Activated T-helper 1 cell treated with anti-CD3 and anti-CD28 coated beads, Interleukin-12 subunit alpha, Interleukin-12 subunit beta, Interleukin-2, Interleukin-4 antibody, amounts not matched to agents 30 ng/mL and 10 ng/mL and 1 ng/mL, durations not matched to agents 14 hours and 24 hours and 36 hours (primary cell): Measurements from ENCODE around the gene ERC2. TPM values are rescaled to one million over a fixed set of nuclear protein-coding genes. Genes with fewer than 3 reads are reported as not detected.
"Not testable (repeated sequence)": the region's sequence is repeated elsewhere in the genome, so short reads cannot be mapped to it uniquely, and the experiment has no call there.

Experiments used
- DNase-seq: peaks from one replicate; pipeline ENCODE4 v3.0.0; 2021; ENCODE audit warnings: low spot score
- H3K27ac Mint-ChIP-seq: one replicate; pipeline ENCODE4 v1.8.0; 2021; ENCODE audit warnings: mild to moderate bottlenecking, mixed read lengths
- H3K27me3 Mint-ChIP-seq: one replicate; pipeline ENCODE4 v1.8.0; 2022; ENCODE audit warnings: mild to moderate bottlenecking, moderate library complexity, mixed read lengths; ENCODE audit not compliant: insufficient read depth
- H3K36me3 Mint-ChIP-seq: one replicate; pipeline ENCODE4 v1.8.0; 2021; ENCODE audit warnings: low read depth, mixed read lengths
- H3K4me1 Mint-ChIP-seq: one replicate; pipeline ENCODE4 v1.8.0; 2021; ENCODE audit warnings: low read depth, mixed read lengths
- H3K4me3 Mint-ChIP-seq: one replicate; pipeline ENCODE4 v1.8.0; 2021; ENCODE audit warnings: mild to moderate bottlenecking, moderate library complexity, mixed read lengths
- H3K9me3 Mint-ChIP-seq: one replicate; pipeline ENCODE4 v1.8.0; 2021; ENCODE audit warnings: mixed read lengths
- intact Hi-C: fragments of 100-400 bp; cut with micrococcal nuclease; formaldehyde crosslinking; loops from one replicate; pipeline ENCODE4 v1.15.1; 2024
- total RNA-seq: library from RNA; stranded (reverse); gene quantifications from 2 replicates; pipeline ENCODE4 v1.2.3, GENCODE V29; 2022

ERC2 gene
- total RNA-seq, 1 donor from 2014 or later = not detected

- peaks cover 31% of the 10 kb centered on the region for H3K4me1 Mint-ChIP-seq
- no peak overlapping the region for H3K4me3 Mint-ChIP-seq
- no peak overlapping the region for H3K27ac Mint-ChIP-seq
- intact Hi-C loops = no loop called here
- no peaks in the 10 kb centered on the region for H3K9me3 Mint-ChIP-seq
- no peaks in the 10 kb centered on the region for H3K36me3 Mint-ChIP-seq
- peaks cover 3% of the 10 kb centered on the region for H3K27me3 Mint-ChIP-seq
- DNase-seq = no peak
Measured at GRCh38 chr3:56288258-56288657, 180.0 kb downstream of the ERC2 start.

GRCh38 chr3:56282341-56282740 is 185.9 kb downstream of the ERC2 start:
- no peaks in the 10 kb centered on the region for H3K36me3 Mint-ChIP-seq
- intact Hi-C loops = no loop called here
- no peaks in the 10 kb centered on the region for H3K9me3 Mint-ChIP-seq
- H3K4me1 Mint-ChIP-seq = no peaks in the 10 kb centered on the region
- no peak overlapping the region for H3K27ac Mint-ChIP-seq
- DNase-seq = no peak
- H3K27me3 Mint-ChIP-seq = peaks cover 8% of the 10 kb centered on the region
- H3K4me3 Mint-ChIP-seq = no peak overlapping the region

DNA sequence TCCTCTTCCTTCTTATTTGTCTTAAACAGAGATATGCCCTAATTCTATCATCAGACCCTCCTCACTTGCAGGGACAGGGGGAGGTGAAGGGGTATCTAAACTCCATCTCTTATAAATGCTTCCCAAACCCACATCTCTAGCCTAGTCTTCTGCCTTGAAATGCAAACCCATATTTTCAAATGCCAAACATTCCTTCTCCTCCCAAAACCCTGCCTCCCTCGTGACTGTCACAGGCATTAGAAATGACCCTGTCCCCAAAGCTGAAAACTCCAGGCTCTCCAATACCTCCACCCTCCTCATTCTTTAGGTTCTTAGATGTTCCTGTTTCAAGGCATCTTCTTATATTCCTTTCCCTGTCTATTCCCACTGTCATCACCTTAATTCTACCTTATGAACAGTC is 191.0 kb downstream of the ERC2 start:
- no peak overlapping the region for H3K27ac Mint-ChIP-seq
- no peaks in the 10 kb centered on the region for H3K4me1 Mint-ChIP-seq
- H3K27me3 Mint-ChIP-seq = peaks cover 4% of the 10 kb centered on the region
- no peak for DNase-seq
- intact Hi-C loops = no loop called here
- H3K4me3 Mint-ChIP-seq = no peak overlapping the region
- no peaks in the 10 kb centered on the region for H3K9me3 Mint-ChIP-seq
- H3K36me3 Mint-ChIP-seq = no peaks in the 10 kb centered on the region

DNA sequence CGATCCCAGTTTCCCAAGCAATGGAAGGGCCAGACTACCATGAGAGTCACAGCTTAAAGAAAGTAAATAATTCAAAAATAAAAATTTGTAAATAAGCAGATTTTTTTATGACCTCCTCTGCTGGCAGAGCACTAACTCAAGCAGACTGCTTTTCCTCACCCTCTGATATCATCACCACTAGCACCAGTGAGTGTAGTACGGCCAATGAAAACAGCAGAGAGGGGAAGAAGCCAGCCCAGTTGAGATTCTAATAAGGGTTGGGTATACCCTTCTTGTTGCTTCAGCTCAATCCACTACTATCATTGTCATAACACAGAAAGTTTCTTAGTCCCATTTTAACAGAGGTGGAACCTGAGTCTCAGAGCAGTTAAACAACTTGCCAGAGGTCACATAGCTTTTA is 193.1 kb downstream of the ERC2 start:
- H3K4me3 Mint-ChIP-seq = no peak overlapping the region
- no peaks in the 10 kb centered on the region for H3K36me3 Mint-ChIP-seq
- intact Hi-C loops = no loop called here
- no peak overlapping the region for H3K27ac Mint-ChIP-seq
- no peaks in the 10 kb centered on the region for H3K4me1 Mint-ChIP-seq
- no peaks in the 10 kb centered on the region for H3K9me3 Mint-ChIP-seq
- H3K27me3 Mint-ChIP-seq = no peaks in the 10 kb centered on the region
- DNase-seq = no peak

- peaks cover 4% of the 10 kb centered on the region for H3K27me3 Mint-ChIP-seq
- H3K4me1 Mint-ChIP-seq = no peaks in the 10 kb centered on the region
- H3K27ac Mint-ChIP-seq = no peak overlapping the region
- no peak overlapping the region for H3K4me3 Mint-ChIP-seq
- H3K36me3 Mint-ChIP-seq = no peaks in the 10 kb centered on the region
- no peaks in the 10 kb centered on the region for H3K9me3 Mint-ChIP-seq
- DNase-seq = no peak
- intact Hi-C loops = no loop called here
Measured at GRCh38 chr3:56269755-56270535, 198.3 kb downstream of the ERC2 start.

- Mint-ChIP-seq H3K9me3 (no peaks in the 10 kb centered on the region), H3K4me1 (no peaks in the 10 kb centered on the region), H3K27me3 (peaks cover 10% of the 10 kb centered on the region), H3K4me3 (no peak overlapping the region), H3K27ac (no peak overlapping the region), H3K36me3 (no peaks in the 10 kb centered on the region)
- no peak for DNase-seq
- intact Hi-C loops = no loop called here
Measured at GRCh38 chr3:56268616-56269383, 199.5 kb downstream of the ERC2 start.

- H3K27ac Mint-ChIP-seq, DNase-seq, H3K36me3 Mint-ChIP-seq, H3K9me3 Mint-ChIP-seq, H3K4me3 Mint-ChIP-seq, intact Hi-C loops, H3K4me1 Mint-ChIP-seq: not testable (repeated sequence)
- peaks cover 10% of the 10 kb centered on the region for H3K27me3 Mint-ChIP-seq
Measured at GRCh38 chr3:56261852-56262251, 206.4 kb downstream of the ERC2 start.

DNA sequence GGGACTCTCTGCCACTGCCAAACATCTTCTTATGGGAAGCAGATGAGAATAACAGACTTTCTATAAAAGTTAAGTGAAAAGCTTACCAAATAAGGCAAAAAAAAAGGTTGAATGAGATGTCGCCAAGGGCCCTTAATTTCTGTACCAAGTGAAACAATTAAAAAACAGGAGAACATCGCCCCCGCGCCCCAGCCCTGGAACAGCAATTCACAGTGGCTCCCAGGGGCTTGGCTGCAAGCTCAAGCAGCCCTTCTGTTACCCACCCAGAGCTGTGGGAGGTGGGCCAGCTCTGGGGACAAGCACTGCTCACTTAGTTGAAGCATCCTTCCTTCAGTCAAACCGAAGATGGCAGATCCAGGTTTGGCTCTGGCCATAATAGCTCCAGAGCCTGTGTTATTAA is 208.0 kb downstream of the ERC2 start:
- H3K9me3 Mint-ChIP-seq = peaks cover 5% of the 10 kb centered on the region
- H3K27ac Mint-ChIP-seq = no peak overlapping the region
- peaks cover 10% of the 10 kb centered on the region for H3K27me3 Mint-ChIP-seq
- no peak overlapping the region for H3K4me3 Mint-ChIP-seq
- H3K36me3 Mint-ChIP-seq = no peaks in the 10 kb centered on the region
- H3K4me1 Mint-ChIP-seq = no peaks in the 10 kb centered on the region
- intact Hi-C loops = no loop called here
- DNase-seq = no peak

- intact Hi-C loops = no loop called here
- Mint-ChIP-seq H3K9me3 (peaks cover 5% of the 10 kb centered on the region), H3K4me1 (no peaks in the 10 kb centered on the region), H3K36me3 (no peaks in the 10 kb centered on the region), H3K27me3 (peaks cover 4% of the 10 kb centered on the region), H3K4me3 (no peak overlapping the region), H3K27ac (no peak overlapping the region)
- no peak for DNase-seq
Measured at GRCh38 chr3:56257826-56258225, 210.4 kb downstream of the ERC2 start.

DNA sequence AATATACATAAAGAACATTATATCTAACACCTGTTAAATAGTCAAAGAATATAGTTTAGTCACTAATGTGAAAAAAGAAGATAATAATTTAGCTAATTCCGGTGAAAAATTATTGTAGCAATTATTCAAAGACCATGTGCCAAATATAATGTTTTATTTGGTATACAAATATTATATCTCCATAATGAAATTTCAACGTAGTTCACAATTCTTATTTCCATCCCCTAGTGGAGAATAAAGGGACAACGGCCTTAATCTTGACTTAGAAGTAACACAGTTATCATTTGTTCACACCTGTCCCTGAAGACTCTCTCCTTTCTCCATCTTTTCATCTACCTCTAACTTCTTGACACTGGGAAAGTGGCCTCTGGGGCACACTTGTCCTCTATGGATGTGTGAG is 213.4 kb downstream of the ERC2 start:
- H3K36me3 Mint-ChIP-seq = no peaks in the 10 kb centered on the region
- no peak for DNase-seq
- no peaks in the 10 kb centered on the region for H3K9me3 Mint-ChIP-seq
- intact Hi-C loops = loop anchor here (5.0 kb wide), 2 partner anchors 1423 to 1828 kb away; no protein-coding TSS in a partner anchor
- H3K27me3 Mint-ChIP-seq = peaks cover 4% of the 10 kb centered on the region
- H3K27ac Mint-ChIP-seq = no peak overlapping the region
- H3K4me1 Mint-ChIP-seq = no peaks in the 10 kb centered on the region
- H3K4me3 Mint-ChIP-seq = no peak overlapping the region

- H3K4me3 Mint-ChIP-seq = no peak overlapping the region
- no peak for DNase-seq
- H3K27me3 Mint-ChIP-seq = peaks cover 4% of the 10 kb centered on the region
- no peak overlapping the region for H3K27ac Mint-ChIP-seq
- H3K9me3 Mint-ChIP-seq = no peaks in the 10 kb centered on the region
- intact Hi-C loops = loop anchor here (5.0 kb wide), 2 partner anchors 1422 to 1827 kb away; no protein-coding TSS in a partner anchor
- no peaks in the 10 kb centered on the region for H3K36me3 Mint-ChIP-seq
- H3K4me1 Mint-ChIP-seq = no peaks in the 10 kb centered on the region
Measured at GRCh38 chr3:56253941-56254665, 214.2 kb downstream of the ERC2 start.

DNA sequence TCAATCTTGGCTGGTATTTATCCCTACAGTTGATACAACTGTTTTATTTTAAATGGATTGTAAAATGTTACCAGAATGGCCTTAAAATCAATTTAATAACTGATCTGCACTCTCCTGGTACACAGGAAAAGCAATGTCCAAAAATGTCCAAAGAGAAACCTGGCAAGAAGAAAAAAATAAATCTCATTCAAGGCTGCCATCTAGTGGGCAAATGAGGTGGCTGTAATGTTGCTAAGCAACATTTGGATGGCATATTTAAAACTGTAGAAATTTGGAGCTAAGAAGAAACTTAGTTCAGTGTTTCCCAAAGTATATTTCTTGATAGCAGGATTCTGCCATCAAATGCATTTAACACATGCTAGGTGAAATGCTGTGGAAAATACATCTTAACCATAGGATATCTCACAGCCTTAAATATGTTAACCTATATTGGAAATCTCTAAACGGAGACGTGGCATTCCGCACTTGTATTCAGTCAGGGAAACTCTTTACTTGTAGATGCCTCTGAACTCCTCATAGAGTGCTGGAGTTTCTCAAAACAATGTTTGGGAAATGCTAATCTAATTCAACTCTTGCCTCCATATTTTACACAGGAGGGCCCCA is 216.8 kb downstream of the ERC2 start:
- no peak for DNase-seq
- Mint-ChIP-seq H3K9me3 (no peaks in the 10 kb centered on the region), H3K27me3 (peaks cover 4% of the 10 kb centered on the region), H3K4me1 (no peaks in the 10 kb centered on the region), H3K36me3 (no peaks in the 10 kb centered on the region), H3K27ac (no peak overlapping the region), H3K4me3 (no peak overlapping the region)
- intact Hi-C loops = loop anchor here (1.0 to 5.0 kb wide), 4 partner anchors 766 to 1824 kb away; no protein-coding TSS in a partner anchor
